ENCODE measurements around the gene SRBD1.

SRBD1 gene

DNA sequence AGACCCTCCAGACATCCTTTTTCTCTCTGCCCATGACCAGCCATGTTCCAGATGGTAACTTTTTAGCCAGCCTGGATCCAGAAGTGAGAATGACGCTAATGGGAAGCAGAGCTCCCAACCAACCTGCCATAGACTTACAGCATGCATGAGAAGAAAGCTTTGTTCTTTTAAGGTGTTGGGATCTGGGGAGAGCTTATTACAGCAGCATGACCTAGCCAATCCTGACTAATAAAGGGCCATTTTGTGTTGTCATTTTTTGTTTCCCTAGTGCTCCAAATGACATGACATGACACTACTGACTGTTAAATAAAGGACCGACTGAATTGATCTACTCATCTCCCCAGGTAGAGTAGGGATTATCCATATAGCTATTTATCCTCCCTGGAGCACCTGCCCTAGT is 35.2 kb upstream of the SRBD1 start:
- TF ChIP-seq, protein P1, sequence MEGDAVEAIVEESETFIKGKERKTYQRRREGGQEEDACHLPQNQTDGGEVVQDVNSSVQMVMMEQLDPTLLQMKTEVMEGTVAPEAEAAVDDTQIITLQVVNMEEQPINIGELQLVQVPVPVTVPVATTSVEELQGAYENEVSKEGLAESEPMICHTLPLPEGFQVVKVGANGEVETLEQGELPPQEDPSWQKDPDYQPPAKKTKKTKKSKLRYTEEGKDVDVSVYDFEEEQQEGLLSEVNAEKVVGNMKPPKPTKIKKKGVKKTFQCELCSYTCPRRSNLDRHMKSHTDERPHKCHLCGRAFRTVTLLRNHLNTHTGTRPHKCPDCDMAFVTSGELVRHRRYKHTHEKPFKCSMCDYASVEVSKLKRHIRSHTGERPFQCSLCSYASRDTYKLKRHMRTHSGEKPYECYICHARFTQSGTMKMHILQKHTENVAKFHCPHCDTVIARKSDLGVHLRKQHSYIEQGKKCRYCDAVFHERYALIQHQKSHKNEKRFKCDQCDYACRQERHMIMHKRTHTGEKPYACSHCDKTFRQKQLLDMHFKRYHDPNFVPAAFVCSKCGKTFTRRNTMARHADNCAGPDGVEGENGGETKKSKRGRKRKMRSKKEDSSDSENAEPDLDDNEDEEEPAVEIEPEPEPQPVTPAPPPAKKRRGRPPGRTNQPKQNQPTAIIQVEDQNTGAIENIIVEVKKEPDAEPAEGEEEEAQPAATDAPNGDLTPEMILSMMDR (IDR thresholded peaks at IDR 0.05; ENCODE audit: low read depth, low read length, missing control alignments), result no peak
- H3K4me3 ChIP-seq (ENCODE audit: low read depth, low read length), result no peak overlapping the region
- no peak for DNase-seq (ENCODE audit: low read depth)

DNA sequence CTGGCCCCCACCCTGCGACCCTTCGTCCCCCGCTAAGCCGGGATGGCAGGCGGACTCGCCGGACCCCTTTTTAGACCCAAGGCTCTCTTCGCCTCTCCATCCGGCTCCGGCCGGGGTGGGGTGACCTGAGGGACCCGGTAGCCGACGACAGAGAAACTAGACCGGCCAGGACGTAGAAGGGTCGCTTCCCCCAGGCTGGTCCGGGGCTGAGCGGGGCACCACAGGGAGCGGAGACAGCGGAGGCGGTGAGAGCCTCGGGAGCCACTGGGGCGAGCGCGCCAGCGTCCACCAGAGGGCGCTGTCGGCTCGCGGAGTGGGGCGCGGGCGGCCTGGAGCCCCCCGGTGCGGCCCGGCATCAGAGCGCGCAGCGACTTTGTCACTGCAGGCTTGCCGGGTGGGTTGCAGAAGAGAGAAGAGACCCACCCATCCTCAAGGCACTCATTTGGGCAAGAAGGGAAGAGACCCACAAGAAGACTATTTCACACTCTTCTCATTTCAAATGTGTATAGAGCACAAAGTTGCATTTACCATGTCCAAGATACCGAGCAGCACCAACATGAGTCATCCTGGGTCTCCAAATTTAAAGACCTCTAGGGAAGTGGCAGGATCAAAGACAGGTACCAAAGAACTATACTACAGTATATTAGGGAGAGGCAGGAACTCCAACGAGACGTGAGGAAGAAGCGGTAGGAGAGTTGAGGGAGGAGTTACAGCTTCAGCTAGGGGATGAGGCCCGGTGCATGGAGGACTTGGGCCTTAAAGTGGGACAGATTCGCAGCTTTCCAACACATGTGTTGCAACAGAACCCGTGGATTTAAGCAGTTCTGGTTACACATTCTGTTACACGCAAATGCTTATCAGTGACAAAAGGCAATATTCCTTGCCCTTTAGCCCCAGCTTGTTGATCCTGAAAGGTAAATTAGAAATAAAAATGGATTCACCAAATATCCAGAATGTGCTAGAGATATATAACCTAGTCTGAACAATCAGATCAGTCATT is 32.8 kb upstream of the SRBD1 start:
- no peak for DNase-seq (ENCODE audit: low read depth)
- peak overlapping the region; percentile 43 for H3K4me3 ChIP-seq (ENCODE audit: low read depth, low read length)
- TF ChIP-seq, protein P1 (IDR thresholded peaks at IDR 0.05; ENCODE audit: low read depth, low read length, missing control alignments), result peak; percentile 83

DNA sequence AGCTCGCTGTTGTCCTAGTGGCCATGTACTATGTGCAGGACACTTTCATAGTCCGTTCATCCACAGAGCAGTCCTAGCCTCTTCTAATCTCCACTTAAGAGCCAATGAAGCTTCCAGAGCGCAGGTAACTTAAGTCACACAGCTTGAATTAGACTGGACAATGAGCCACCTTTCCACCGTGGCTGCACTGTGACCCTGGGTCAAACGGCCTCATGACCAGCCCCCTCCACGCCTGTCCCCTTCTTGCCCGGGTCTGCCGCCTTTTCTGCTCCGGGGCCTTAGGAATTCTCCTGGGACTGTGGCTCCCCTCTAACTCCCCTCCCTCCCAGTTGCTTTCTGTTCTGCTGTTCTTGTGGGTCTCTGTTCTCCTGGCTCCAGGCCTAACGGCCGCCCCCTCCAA is 32.0 kb upstream of the SRBD1 start:
- no peak for DNase-seq (ENCODE audit: low read depth)
- TF ChIP-seq, protein P1 (IDR thresholded peaks at IDR 0.05; ENCODE audit: low read depth, low read length, missing control alignments), result no peak
- peak overlapping the region; percentile 43 for H3K4me3 ChIP-seq (ENCODE audit: low read depth, low read length)

DNA sequence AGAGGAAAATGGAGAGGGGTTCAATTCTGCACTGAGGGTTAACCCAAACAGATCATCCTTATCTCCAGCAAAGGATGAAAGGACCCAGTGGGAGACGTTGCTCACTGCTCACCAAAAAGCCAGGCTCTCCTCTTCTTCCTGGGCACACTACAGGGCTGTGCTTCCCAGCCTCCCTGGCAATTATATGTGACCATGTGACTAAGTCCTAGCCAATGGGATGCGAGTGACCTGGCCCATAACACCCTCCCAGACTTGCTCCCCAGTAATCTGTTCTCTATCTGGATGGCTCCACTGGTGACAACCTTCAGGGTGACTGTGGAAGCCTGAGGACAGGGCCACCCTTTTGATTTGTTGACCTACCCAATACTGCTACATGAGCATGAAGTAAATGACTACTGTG is 29.5 kb upstream of the SRBD1 start:
- DNase-seq (ENCODE audit: low read depth), result no peak
- H3K4me3 ChIP-seq (ENCODE audit: low read depth, low read length), result no peak overlapping the region
- TF ChIP-seq, protein P1 (IDR thresholded peaks at IDR 0.05; ENCODE audit: low read depth, low read length, missing control alignments), result no peak

DNA sequence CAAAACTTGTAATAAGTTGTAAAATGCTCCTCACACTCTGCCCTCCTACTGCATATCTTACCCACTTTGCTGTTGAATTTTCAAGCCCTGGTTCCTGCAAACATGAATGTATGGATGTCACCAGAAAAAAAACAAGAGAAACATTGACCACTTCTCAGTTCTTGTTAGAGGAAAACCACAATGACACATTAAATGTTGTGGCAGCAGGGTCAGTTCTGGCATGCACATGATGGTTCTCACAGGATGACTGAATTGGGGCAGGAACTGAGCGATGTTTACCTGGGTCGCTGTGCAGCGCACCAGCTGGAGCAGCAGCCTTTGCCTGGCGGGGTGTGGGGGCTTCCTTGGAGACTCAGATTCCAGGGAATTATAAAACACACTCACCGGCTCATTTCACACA is 26.4 kb upstream of the SRBD1 start:
- no peak for DNase-seq (ENCODE audit: low read depth)
- no peak overlapping the region for H3K4me3 ChIP-seq (ENCODE audit: low read depth, low read length)
- TF ChIP-seq, protein P1 (IDR thresholded peaks at IDR 0.05; ENCODE audit: low read depth, low read length, missing control alignments), result no peak

DNA sequence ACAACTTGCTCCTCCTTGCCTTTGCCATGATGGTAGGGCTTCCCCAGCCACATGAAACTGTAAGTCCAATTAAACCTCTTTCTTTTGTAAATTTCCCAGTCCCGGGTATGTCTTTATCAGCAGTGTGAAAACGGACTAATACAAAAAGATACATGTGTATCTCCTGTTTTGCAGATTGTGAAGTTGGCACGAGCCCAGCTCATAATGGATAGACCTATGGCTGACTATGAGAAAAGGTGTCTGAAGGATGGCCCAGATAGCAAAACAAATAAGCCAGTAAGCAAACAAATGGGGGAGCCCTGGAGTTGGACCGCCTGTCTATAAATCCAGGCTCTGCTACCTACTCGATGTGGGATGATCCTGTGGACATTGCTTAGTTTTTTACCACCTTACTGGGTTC is 24.9 kb upstream of the SRBD1 start:
- no peak overlapping the region for H3K4me3 ChIP-seq (ENCODE audit: low read depth, low read length)
- no peak for DNase-seq (ENCODE audit: low read depth)
- TF ChIP-seq, protein P1 (IDR thresholded peaks at IDR 0.05; ENCODE audit: low read depth, low read length, missing control alignments), result no peak

All from GM12864 (cell line).